PC-3 (cell line): Measurements from ENCODE around the gene APCDD1L. TPM values are rescaled to one million over a fixed set of nuclear protein-coding genes. Genes with fewer than 3 reads are reported as not detected.
A peak's percentile ranks its signal among the peaks of the same experiment; 100 is the strongest.

Source experiments
- ATAC-seq: fragments of 200-7000 bp; cut with Tn5 transposase; 2 replicates; pipeline ENCODE4 v1.9.1; 2020; ENCODE audit warnings: mild to moderate bottlenecking, moderate library complexity
- BruUV-seq: library from RNA; stranded (reverse); fragments of 400-500 nt; replicated peaks from 2 replicates; lab custom pipeline; 2021; lab: Mats Ljungman, UMichigan
- CTCF ChIA-PET: fragments of 300-600 bp; sonication (Branson Sonifier 250); formaldehyde crosslinking; loops from one replicate; lab custom pipeline; 2022; ENCODE audit warnings: antibody characterized with exemption; lab: Charles Lee
- POLR2A ChIA-PET: fragments of 300-600 bp; sonication (Branson Sonifier 250); formaldehyde crosslinking; loops from one replicate; lab custom pipeline; 2022; ENCODE audit warnings: antibody characterized with exemption; ENCODE audit not compliant: unreplicated experiment; lab: Charles Lee
- DNase-seq: peaks from one replicate; pipeline ENCODE4 v3.0.0-alpha.2; 2015
- H2AFZ ChIP-seq: fragments of 300-600 bp; sonication (generic); 2 replicates; pipeline ENCODE4 v1.6.0; 2016; ENCODE audit warnings: antibody characterized with exemption, low read length
- H3F3A ChIP-seq: fragments of 300-600 bp; sonication (generic); one replicate; pipeline ENCODE4 v1.6.0; 2017; ENCODE audit warnings: antibody characterized with exemption, low read length, control low read depth, mild to moderate bottlenecking; ENCODE audit not compliant: unreplicated experiment
- H3K27ac ChIP-seq: fragments of 300-600 bp; sonication (generic); 2 replicates; pipeline ENCODE4 v1.5.1; 2016; ENCODE audit warnings: mild to moderate bottlenecking, low read length
- H3K27me3 ChIP-seq: fragments of 300-600 bp; sonication (generic); 2 replicates; pipeline ENCODE4 v1.6.1; 2016; ENCODE audit warnings: low read length, mixed read lengths
- H3K36me3 ChIP-seq: fragments of 300-600 bp; sonication (generic); 2 replicates; pipeline ENCODE4 v1.6.1; 2016; ENCODE audit warnings: low read depth, mixed run types, low read length, mixed read lengths
- H3K4me1 ChIP-seq: fragments of 300-600 bp; sonication (generic); 2 replicates; pipeline ENCODE4 v1.5.1; 2016; ENCODE audit warnings: low read length; ENCODE audit not compliant: insufficient read depth
- H3K4me2 ChIP-seq: fragments of 300-600 bp; sonication (generic); 2 replicates; pipeline ENCODE4 v1.6.0; 2016; ENCODE audit warnings: low read length
- H3K4me3 ChIP-seq: fragments of 300-600 bp; sonication (generic); 2 replicates; pipeline ENCODE4 v1.5.1; 2016; ENCODE audit warnings: mild to moderate bottlenecking, low read length, mixed read lengths
- H3K79me2 ChIP-seq: fragments of 300-600 bp; sonication (generic); 2 replicates; pipeline ENCODE4 v1.6.1; 2017; ENCODE audit warnings: low read length, mixed read lengths
- H3K9ac ChIP-seq: fragments of 300-600 bp; sonication (generic); 2 replicates; pipeline ENCODE4 v1.6.0; 2016; ENCODE audit warnings: mild to moderate bottlenecking, low read length
- H3K9me2 ChIP-seq: fragments of 300-600 bp; sonication (generic); replicated peaks from 2 replicates; pipeline ENCODE4 v1.6.1; 2016; ENCODE audit warnings: mixed run types, low read length, mixed read lengths
- H3K9me3 ChIP-seq: fragments of 300-600 bp; sonication (generic); 2 replicates; pipeline ENCODE4 v1.6.1; 2016; ENCODE audit warnings: low read length, mixed read lengths
- H4K20me1 ChIP-seq: fragments of 300-600 bp; sonication (generic); 2 replicates; pipeline ENCODE4 v1.6.1; 2016; ENCODE audit warnings: low read length, mixed read lengths
- CTCF ChIP-seq: fragments of 300-600 bp; sonication (generic); conservative IDR thresholded peaks from 2 replicates; pipeline ENCODE4 v1.5.1; 2017; ENCODE audit warnings: antibody characterized with exemption, low read depth, mild to moderate bottlenecking, low read length
- EZH2 ChIP-seq: fragments of 300-600 bp; sonication (generic); IDR thresholded peaks from one replicate; pipeline ENCODE4 v1.6.1; 2017; ENCODE audit warnings: antibody characterized with exemption, mild to moderate bottlenecking, low read length; ENCODE audit not compliant: unreplicated experiment
- EZH2phosphoT487 ChIP-seq: fragments of 300-600 bp; sonication (generic); IDR thresholded peaks from 2 replicates; pipeline ENCODE4 v1.6.1; 2018; ENCODE audit warnings: mild to moderate bottlenecking, antibody characterized with exemption, low read length, borderline replicate concordance
- intact Hi-C: fragments of 100-400 bp; cut with micrococcal nuclease; formaldehyde crosslinking; loops from 2 replicates; pipeline ENCODE4 v1.9.0; 2023
- total RNA-seq: library from RNA; depleted of rRNA; stranded (reverse); fragments of >200 nt; gene quantifications from 2 replicates; pipeline ENCODE4 v1.2.3, GENCODE V29; 2014

The APCDD1L gene
- total RNA-seq, 1 experiment from 2014 or later, result 2.0 TPM

GRCh38 chr20:58558486-58559367 lies 43.5 kb upstream of the APCDD1L start:
- DNase-seq (no peak), ATAC-seq (no peak)
- BruUV-seq, result no TSS peak
- CTCF ChIA-PET, result no interaction called here
- no peak overlapping the region for H3K4me3 ChIP-seq
- H3K27ac ChIP-seq, result no peak overlapping the region
- no peaks in the 10 kb centered on the region for H4K20me1 ChIP-seq
- no peaks in the 10 kb centered on the region for H3K9me2 ChIP-seq
- H2AFZ ChIP-seq, result no peak overlapping the region
- H3K36me3 ChIP-seq, result no peaks in the 10 kb centered on the region
- H3K79me2 ChIP-seq, result no peaks in the 10 kb centered on the region
- intact Hi-C loops, result no loop called here
- H3K4me2 ChIP-seq, result no peak overlapping the region
- TF ChIP-seq CTCF (no peak), EZH2phosphoT487 (no peak), EZH2 (no peak)
- peaks cover 17% of the 10 kb centered on the region for H3K4me1 ChIP-seq
- no peaks in the 10 kb centered on the region for H3F3A ChIP-seq
- no peaks in the 10 kb centered on the region for H3K9me3 ChIP-seq
- POLR2A ChIA-PET, result no interaction called here
- H3K9ac ChIP-seq, result no peak overlapping the region
- no peaks in the 10 kb centered on the region for H3K27me3 ChIP-seq

GRCh38 chr20:58557733-58558342 lies 42.6 kb upstream of the APCDD1L start:
- Histone ChIP-seq H3K4me3 (no peak overlapping the region), H3K9me2 (no peaks in the 10 kb centered on the region), H2AFZ (no peak overlapping the region), H3K4me1 (peaks cover 17% of the 10 kb centered on the region), H3K27ac (no peak overlapping the region), H4K20me1 (no peaks in the 10 kb centered on the region), H3K27me3 (no peaks in the 10 kb centered on the region), H3K36me3 (no peaks in the 10 kb centered on the region), H3K9me3 (no peaks in the 10 kb centered on the region), H3F3A (no peaks in the 10 kb centered on the region), H3K9ac (no peak overlapping the region), H3K79me2 (no peaks in the 10 kb centered on the region), H3K4me2 (no peak overlapping the region)
- TF ChIP-seq EZH2phosphoT487 (no peak), CTCF (no peak), EZH2 (no peak)
- ATAC-seq, result no peak
- BruUV-seq, result no TSS peak
- intact Hi-C loops, result no loop called here
- POLR2A ChIA-PET, result no interaction called here
- CTCF ChIA-PET, result no interaction called here
- DNase-seq, result peak; percentile 52

DNA sequence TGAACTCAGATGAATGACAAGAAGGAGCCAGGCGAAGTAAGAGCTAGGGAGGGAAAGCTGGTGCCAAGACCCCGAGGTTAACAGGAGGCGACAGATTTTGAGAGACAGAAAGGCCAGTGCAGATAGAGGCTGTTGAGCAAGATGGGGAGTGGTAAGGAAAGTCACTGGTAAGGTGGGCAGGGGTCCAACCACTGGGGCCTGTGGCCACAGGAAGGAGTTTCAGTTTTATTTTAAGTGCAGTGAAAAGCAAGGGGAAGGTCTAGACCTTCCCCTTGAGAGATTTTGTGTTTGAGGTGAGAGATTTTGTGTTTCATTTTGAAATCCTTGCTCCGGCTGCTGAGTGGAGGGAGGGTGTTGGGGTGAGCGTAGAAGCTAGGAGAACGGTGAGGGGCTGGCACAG lies 41.8 kb upstream of the APCDD1L start:
- Histone ChIP-seq H3K27me3 (no peaks in the 10 kb centered on the region), H3K9me2 (no peaks in the 10 kb centered on the region), H2AFZ (no peak overlapping the region), H3F3A (no peaks in the 10 kb centered on the region), H3K36me3 (no peaks in the 10 kb centered on the region), H3K4me2 (no peak overlapping the region), H3K9ac (no peak overlapping the region), H3K4me3 (no peak overlapping the region), H3K9me3 (no peaks in the 10 kb centered on the region), H4K20me1 (no peaks in the 10 kb centered on the region), H3K4me1 (peaks cover 17% of the 10 kb centered on the region), H3K27ac (no peak overlapping the region), H3K79me2 (no peaks in the 10 kb centered on the region)
- BruUV-seq, result no TSS peak
- ChIA-PET POLR2A (no interaction called here), CTCF (no interaction called here)
- ATAC-seq, result no peak
- TF ChIP-seq EZH2phosphoT487 (no peak), EZH2 (no peak), CTCF (no peak)
- intact Hi-C loops, result no loop called here
- DNase-seq, result no peak
